Mesothelial cell of epicardium (in vitro differentiated cells): ENCODE measurements around the gene MOBP. TPM values are rescaled to one million over a fixed set of nuclear protein-coding genes. Genes with fewer than 3 reads are reported as not detected.

Experiments
- DNase-seq, 2 experiments: peaks; one replicate each; pipeline ENCODE4 v3.0.0; 2021; ENCODE audit warnings: low spot score in 2 of 2; ENCODE audit not compliant: unreplicated experiment in 2 of 2
- H3K27ac Mint-ChIP-seq: 2 replicates; pipeline ENCODE4 v1.8.0; 2021; ENCODE audit warnings: mixed read lengths
- H3K27me3 Mint-ChIP-seq: 2 replicates; pipeline ENCODE4 v1.8.0; 2021; ENCODE audit warnings: low read depth, mixed read lengths
- H3K36me3 Mint-ChIP-seq: 2 replicates; pipeline ENCODE4 v1.8.0; 2021; ENCODE audit warnings: mixed read lengths
- H3K4me1 Mint-ChIP-seq: 2 replicates; pipeline ENCODE4 v1.8.0; 2021; ENCODE audit warnings: mixed read lengths
- H3K4me3 Mint-ChIP-seq: 2 replicates; pipeline ENCODE4 v1.8.0; 2021; ENCODE audit warnings: mild to moderate bottlenecking, moderate library complexity, mixed read lengths
- H3K9me3 Mint-ChIP-seq: 2 replicates; pipeline ENCODE4 v1.8.0; 2021; ENCODE audit warnings: mixed read lengths
- CTCF ChIP-seq: fragments of 200-600 bp; sonication (generic); IDR thresholded peaks from one replicate; pipeline ENCODE4 v1.5.0; 2021; ENCODE audit warnings: antibody characterized with exemption; ENCODE audit not compliant: unreplicated experiment
- total RNA-seq: library from RNA; stranded (reverse); gene quantifications from 3 replicates; pipeline ENCODE4 v1.2.1, GENCODE V29; 2021

MOBP gene
- total RNA-seq, 1 donor from 2014 or later: not detected

GRCh38 chr3:39540162-39540921, 72.9 kb downstream of the MOBP start:
- Mint-ChIP-seq H3K27me3 (peaks cover 4% of the 10 kb centered on the region), H3K4me3 (no peak overlapping the region), H3K9me3 (no peaks in the 10 kb centered on the region), H3K36me3 (no peaks in the 10 kb centered on the region), H3K4me1 (peaks cover 2% of the 10 kb centered on the region), H3K27ac (no peak overlapping the region)
- DNase-seq: no peak
- no peak for TF ChIP-seq CTCF

- Mint-ChIP-seq H3K4me3 (no peak overlapping the region), H3K27ac (no peak overlapping the region), H3K36me3 (no peaks in the 10 kb centered on the region), H3K27me3 (no peaks in the 10 kb centered on the region), H3K4me1 (peaks cover 2% of the 10 kb centered on the region), H3K9me3 (no peaks in the 10 kb centered on the region)
- no peak for TF ChIP-seq CTCF
- DNase-seq: no peak
Observed at GRCh38 chr3:39541442-39541841, 74.0 kb downstream of the MOBP start.

- DNase-seq: no peak
- H3K4me3 Mint-ChIP-seq: peak overlapping the region; percentile 43
- no peak overlapping the region for H3K27ac Mint-ChIP-seq
- peaks cover 2% of the 10 kb centered on the region for H3K4me1 Mint-ChIP-seq
- no peaks in the 10 kb centered on the region for H3K9me3 Mint-ChIP-seq
- peak; percentile 38 for TF ChIP-seq CTCF
- H3K36me3 Mint-ChIP-seq: no peaks in the 10 kb centered on the region
- H3K27me3 Mint-ChIP-seq: no peaks in the 10 kb centered on the region
Observed at GRCh38 chr3:39541917-39542329, 74.4 kb downstream of the MOBP start.

DNA sequence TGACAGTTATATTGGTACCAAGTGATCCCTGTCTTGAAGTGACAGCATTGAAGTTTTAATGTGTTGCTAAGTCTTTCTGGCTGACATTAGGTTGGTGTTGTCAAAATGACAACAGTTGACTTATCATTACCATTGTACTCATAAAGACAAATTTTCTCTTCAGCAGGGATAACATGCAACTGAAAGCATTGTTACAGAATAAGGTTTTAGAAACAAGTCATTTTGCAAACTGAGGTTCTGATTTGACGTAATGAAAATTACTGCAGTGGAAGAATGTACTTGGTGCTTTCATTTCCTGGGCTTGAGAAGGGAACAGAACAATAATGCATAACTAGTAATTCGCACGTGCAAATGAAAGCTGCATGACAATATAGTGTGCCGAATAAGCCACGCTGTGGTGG, 75.1 kb downstream of the MOBP start:
- peaks cover 2% of the 10 kb centered on the region for H3K4me1 Mint-ChIP-seq
- H3K9me3 Mint-ChIP-seq: no peaks in the 10 kb centered on the region
- no peak overlapping the region for H3K27ac Mint-ChIP-seq
- H3K4me3 Mint-ChIP-seq: no peak overlapping the region
- no peak for TF ChIP-seq CTCF
- no peak for DNase-seq
- H3K27me3 Mint-ChIP-seq: no peaks in the 10 kb centered on the region
- no peaks in the 10 kb centered on the region for H3K36me3 Mint-ChIP-seq

DNA sequence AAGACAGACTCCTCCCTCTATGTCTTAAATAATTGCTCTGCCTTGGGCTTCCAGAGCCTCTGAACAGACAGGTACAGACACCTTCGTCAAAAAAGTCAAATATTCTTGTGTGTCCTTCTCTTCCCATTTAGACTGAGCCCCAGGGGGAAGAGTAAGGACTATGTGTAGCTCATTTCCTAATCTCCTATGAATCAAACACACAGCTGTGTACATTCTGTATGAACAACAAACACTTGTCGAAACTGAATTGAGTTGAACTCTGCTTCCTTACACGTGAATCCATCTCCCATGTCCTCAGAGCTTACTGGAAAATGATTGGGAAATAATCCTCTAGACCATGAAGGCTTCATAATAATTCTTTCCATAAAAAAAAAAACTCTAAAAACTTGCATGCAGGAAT, 80.8 kb downstream of the MOBP start:
- Mint-ChIP-seq H3K27ac (no peak overlapping the region), H3K4me1 (peaks cover 3% of the 10 kb centered on the region), H3K27me3 (peaks cover 20% of the 10 kb centered on the region), H3K4me3 (no peak overlapping the region), H3K9me3 (peaks cover 14% of the 10 kb centered on the region), H3K36me3 (no peaks in the 10 kb centered on the region)
- no peak for DNase-seq
- no peak for TF ChIP-seq CTCF
